ENCODE measurements around the gene AP2B1. TPM values are rescaled to one million over a fixed set of nuclear protein-coding genes. Genes with fewer than 3 reads are reported as not detected.

Gene AP2B1
- total RNA-seq, 1 experiment from 2014 or later, result 198 TPM

DNA sequence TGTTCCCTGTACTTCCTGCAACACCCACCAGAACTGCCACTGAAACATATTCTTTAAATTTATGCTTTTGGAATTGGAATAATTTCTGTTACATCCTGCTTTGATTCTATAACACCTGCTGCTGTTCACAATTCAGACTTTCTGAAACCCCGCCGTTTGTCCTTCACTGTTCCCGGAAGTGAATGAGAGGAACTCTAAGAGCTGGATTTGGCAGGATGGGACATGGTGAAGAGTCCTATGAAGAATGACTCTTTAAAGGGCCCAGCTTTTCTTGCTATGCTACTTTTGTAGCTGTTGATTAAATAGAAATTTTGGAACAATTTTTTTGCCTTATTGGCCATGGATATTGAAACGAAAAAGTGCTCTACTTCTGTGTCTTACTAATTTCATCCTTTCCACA is 8.9 kb downstream of the AP2B1 start:
- no peak overlapping the region for H3K4me2 ChIP-seq (ENCODE audit: low read length)
- H2AFZ ChIP-seq (ENCODE audit: low read depth, low read length, poor library complexity, severe bottlenecking), result no peak overlapping the region
- peaks cover 38 to 53% of the 10 kb centered on the region in 2 experiments for H3K36me3 ChIP-seq (ENCODE audit: control insufficient read depth in 1 of 2, insufficient read depth in 2 of 2, low read length in 2 of 2)
- peaks cover 92% of the 10 kb centered on the region for H3K79me2 ChIP-seq (ENCODE audit: insufficient read depth, low read length)
- ChIA-PET CTCF (interaction anchor here (1.7 kb wide), 1 partner anchor 17 kb away, joined by 4 read pairs; no protein-coding TSS in a partner anchor), RAD21 (ENCODE audit: low non-redundant PET in 1 of 2, low total read pairs in 2 of 2, uncharacterized antibody in 2 of 2, unreplicated experiment in 2 of 2) (no interaction called here), POLR2A (no interaction called here)
- H3K4me1 ChIP-seq (ENCODE audit: control insufficient read depth in 1 of 2, insufficient read depth in 2 of 2, low read length in 2 of 2), result no peaks in the 10 kb centered on the region
- no peaks in the 10 kb centered on the region for H3K9me3 ChIP-seq (ENCODE audit: control insufficient read depth in 1 of 2, insufficient read depth in 1 of 2, low read depth in 1 of 2, low read length in 2 of 2)
- peaks cover 9% of the 10 kb centered on the region for H4K20me1 ChIP-seq (ENCODE audit: insufficient read depth)
- BruUV-seq (replicated peaks), result no TSS peak
- no peaks in the 10 kb centered on the region for H3K9me2 ChIP-seq (ENCODE audit: insufficient read depth)
- no peak overlapping the region for H3K27ac ChIP-seq (ENCODE audit: low read depth, low read length)
- ATAC-seq, result no peak
- no peak for TF ChIP-seq ZFX (IDR thresholded peaks at IDR 0.05)
- no peak for TF ChIP-seq ATF3 (IDR thresholded peaks at IDR 0.05)
- TF ChIP-seq, protein P1, sequence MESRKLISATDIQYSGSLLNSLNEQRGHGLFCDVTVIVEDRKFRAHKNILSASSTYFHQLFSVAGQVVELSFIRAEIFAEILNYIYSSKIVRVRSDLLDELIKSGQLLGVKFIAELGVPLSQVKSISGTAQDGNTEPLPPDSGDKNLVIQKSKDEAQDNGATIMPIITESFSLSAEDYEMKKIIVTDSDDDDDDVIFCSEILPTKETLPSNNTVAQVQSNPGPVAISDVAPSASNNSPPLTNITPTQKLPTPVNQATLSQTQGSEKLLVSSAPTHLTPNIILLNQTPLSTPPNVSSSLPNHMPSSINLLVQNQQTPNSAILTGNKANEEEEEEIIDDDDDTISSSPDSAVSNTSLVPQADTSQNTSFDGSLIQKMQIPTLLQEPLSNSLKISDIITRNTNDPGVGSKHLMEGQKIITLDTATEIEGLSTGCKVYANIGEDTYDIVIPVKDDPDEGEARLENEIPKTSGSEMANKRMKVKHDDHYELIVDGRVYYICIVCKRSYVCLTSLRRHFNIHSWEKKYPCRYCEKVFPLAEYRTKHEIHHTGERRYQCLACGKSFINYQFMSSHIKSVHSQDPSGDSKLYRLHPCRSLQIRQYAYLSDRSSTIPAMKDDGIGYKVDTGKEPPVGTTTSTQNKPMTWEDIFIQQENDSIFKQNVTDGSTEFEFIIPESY (IDR thresholded peaks at IDR 0.05; ENCODE audit: extremely low read depth, insufficient replicate concordance, low read length), result no peak
- no peak for TF ChIP-seq JUND (IDR thresholded peaks at IDR 0.05)
- TF ChIP-seq POLR2AphosphoS5 (IDR thresholded peaks at IDR 0.05; ENCODE audit: low read depth, low read length), result no peak
- TF ChIP-seq, protein P2, sequence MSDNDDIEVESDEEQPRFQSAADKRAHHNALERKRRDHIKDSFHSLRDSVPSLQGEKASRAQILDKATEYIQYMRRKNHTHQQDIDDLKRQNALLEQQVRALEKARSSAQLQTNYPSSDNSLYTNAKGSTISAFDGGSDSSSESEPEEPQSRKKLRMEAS (IDR thresholded peaks at IDR 0.05), result no peak
- TF ChIP-seq YY1 (IDR thresholded peaks at IDR 0.05; ENCODE audit: extremely low read depth, insufficient replicate concordance, low read depth, low read length), result no peak
- no peak for TF ChIP-seq ELF1 (IDR thresholded peaks at IDR 0.05; ENCODE audit: borderline replicate concordance, low read depth)
- no peak for TF ChIP-seq SP1 (IDR thresholded peaks at IDR 0.05; ENCODE audit: low read depth)
- TF ChIP-seq EZH2 (IDR thresholded peaks at IDR 0.05), result no peak
- TF ChIP-seq POLR2A (IDR thresholded peaks at IDR 0.05; ENCODE audit: borderline replicate concordance, extremely low read depth, insufficient read depth, insufficient read length), result no peak
- no peak for TF ChIP-seq EGR1 (IDR thresholded peaks at IDR 0.05; ENCODE audit: low read depth)
- TF ChIP-seq SIN3A (IDR thresholded peaks at IDR 0.05; ENCODE audit: low read depth), result no peak
- TF ChIP-seq TCF7L2 (IDR thresholded peaks at IDR 0.05; ENCODE audit: borderline replicate concordance, extremely low read depth, insufficient read depth, insufficient read length), result no peak
- TF ChIP-seq, protein P3, sequence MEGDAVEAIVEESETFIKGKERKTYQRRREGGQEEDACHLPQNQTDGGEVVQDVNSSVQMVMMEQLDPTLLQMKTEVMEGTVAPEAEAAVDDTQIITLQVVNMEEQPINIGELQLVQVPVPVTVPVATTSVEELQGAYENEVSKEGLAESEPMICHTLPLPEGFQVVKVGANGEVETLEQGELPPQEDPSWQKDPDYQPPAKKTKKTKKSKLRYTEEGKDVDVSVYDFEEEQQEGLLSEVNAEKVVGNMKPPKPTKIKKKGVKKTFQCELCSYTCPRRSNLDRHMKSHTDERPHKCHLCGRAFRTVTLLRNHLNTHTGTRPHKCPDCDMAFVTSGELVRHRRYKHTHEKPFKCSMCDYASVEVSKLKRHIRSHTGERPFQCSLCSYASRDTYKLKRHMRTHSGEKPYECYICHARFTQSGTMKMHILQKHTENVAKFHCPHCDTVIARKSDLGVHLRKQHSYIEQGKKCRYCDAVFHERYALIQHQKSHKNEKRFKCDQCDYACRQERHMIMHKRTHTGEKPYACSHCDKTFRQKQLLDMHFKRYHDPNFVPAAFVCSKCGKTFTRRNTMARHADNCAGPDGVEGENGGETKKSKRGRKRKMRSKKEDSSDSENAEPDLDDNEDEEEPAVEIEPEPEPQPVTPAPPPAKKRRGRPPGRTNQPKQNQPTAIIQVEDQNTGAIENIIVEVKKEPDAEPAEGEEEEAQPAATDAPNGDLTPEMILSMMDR (IDR thresholded peaks at IDR 0.05 in 2 of 3, conservative IDR thresholded peaks at IDR 0.05 in 1 of 3; ENCODE audit: borderline replicate concordance in 1 of 3, insufficient read depth in 1 of 3, low read depth in 2 of 3, low read length in 2 of 3), result no peak
- no peak for TF ChIP-seq RAD21 (IDR thresholded peaks at IDR 0.05; ENCODE audit: low read depth)
- H3K27me3 ChIP-seq (ENCODE audit: insufficient read depth, low read length), result no peaks in the 10 kb centered on the region
- H3K9ac ChIP-seq (ENCODE audit: low read length), result no peak overlapping the region
- intact Hi-C loops (cut with micrococcal nuclease), result no loop called here
- DNase-seq (ENCODE audit: low read depth, low spot score), result no peak
- no peak overlapping the region for H3K4me3 ChIP-seq (replicated peaks in 1 of 2; ENCODE audit: low read depth in 1 of 2, low read length in 2 of 2)
